ENCODE measurements around the gene PAWR. TPM values are rescaled to one million over a fixed set of nuclear protein-coding genes. Genes with fewer than 3 reads are reported as not detected.

The PAWR gene
- total RNA-seq, 1 experiment from 2014 or later = 176 TPM

GRCh38 chr12:79597910-79598309, 92.9 kb downstream of the PAWR start:
- no peak overlapping the region for H3K23ac ChIP-seq (ENCODE audit: insufficient read length, low read depth, low read length)
- peaks cover 5 to 8% of the 10 kb centered on the region in 2 experiments for H3K4me1 Mint-ChIP-seq
- no peak overlapping the region for H4K8ac ChIP-seq (replicated peaks; ENCODE audit: insufficient read length, low read depth, low read length)
- H2BK5ac ChIP-seq (ENCODE audit: insufficient read length, low read length) = no peak overlapping the region
- DNase-seq = no peak
- H3K56ac ChIP-seq (ENCODE audit: insufficient read length, low read depth, low read length) = no peak overlapping the region
- no peak overlapping the region for H2BK120ac ChIP-seq (ENCODE audit: low read depth, low read length, poor library complexity, severe bottlenecking)
- peaks cover 3 to 29% (median 18%) of the 10 kb centered on the region in 3 experiments; a peak in 6 of 7 replicates for H3K36me3 Mint-ChIP-seq (ENCODE audit: insufficient read depth in 1 of 3, low read depth in 3 of 3)
- no peak overlapping the region for H2BK12ac ChIP-seq (ENCODE audit: insufficient read length, low read depth, low read length)
- no peak overlapping the region for H2BK20ac ChIP-seq (ENCODE audit: low read depth, low read length, poor library complexity, severe bottlenecking)
- H2AFZ ChIP-seq (ENCODE audit: low read length) = no peak overlapping the region
- no peaks in the 10 kb centered on the region for H3K4me1 ChIP-seq (ENCODE audit: insufficient read depth, low read length)
- H3K9me3 Mint-ChIP-seq = no peaks in the 10 kb centered on the region
- H4K5ac ChIP-seq (ENCODE audit: insufficient read length, low read depth, low read length) = no peak overlapping the region
- no peak overlapping the region for H2AK5ac ChIP-seq (ENCODE audit: insufficient read length, low read length)
- H3K79me1 ChIP-seq (ENCODE audit: insufficient read depth, low read depth, low read length, poor library complexity, severe bottlenecking) = peaks cover 10% of the 10 kb centered on the region
- H3K9me3 ChIP-seq (ENCODE audit: control insufficient read depth, low read depth, low read length) = no peaks in the 10 kb centered on the region
- WGBS (ENCODE audit: extremely low coverage, insufficient read length, low lambda C conversion rate) = no CpG with 5 or more reads among the region's 3 CpGs
- no peak overlapping the region for H3K4me2 ChIP-seq (ENCODE audit: insufficient read depth, insufficient read length, low read length)
- no peak overlapping the region for H3K18ac ChIP-seq (ENCODE audit: insufficient read length, low read depth, low read length)
- H4K20me1 ChIP-seq (ENCODE audit: control insufficient read depth, insufficient read depth, insufficient read length) = no peaks in the 10 kb centered on the region
- H3K4me3 Mint-ChIP-seq = no peak overlapping the region
- H3K23me2 ChIP-seq (ENCODE audit: insufficient read length, low read depth, low read length, poor library complexity, severe bottlenecking) = no peaks in the 10 kb centered on the region
- no peaks in the 10 kb centered on the region for H3K27me3 ChIP-seq (ENCODE audit: insufficient read depth, low read length)
- H3K27ac Mint-ChIP-seq = peak overlapping the region; percentile 69 to 89 (median 78)
- no peak overlapping the region for H3K27ac ChIP-seq (ENCODE audit: insufficient read length, low read depth, low read length)
- H3K9ac ChIP-seq (ENCODE audit: extremely low read depth, insufficient read length, low read length) = no peak overlapping the region
- no peak overlapping the region for H3K14ac ChIP-seq (ENCODE audit: insufficient read depth, low read length)
- H3K79me2 ChIP-seq (ENCODE audit: insufficient read depth, low read length) = peaks cover 8% of the 10 kb centered on the region; the same call in 1 of the 2 replicates
- TF ChIP-seq, protein P1, sequence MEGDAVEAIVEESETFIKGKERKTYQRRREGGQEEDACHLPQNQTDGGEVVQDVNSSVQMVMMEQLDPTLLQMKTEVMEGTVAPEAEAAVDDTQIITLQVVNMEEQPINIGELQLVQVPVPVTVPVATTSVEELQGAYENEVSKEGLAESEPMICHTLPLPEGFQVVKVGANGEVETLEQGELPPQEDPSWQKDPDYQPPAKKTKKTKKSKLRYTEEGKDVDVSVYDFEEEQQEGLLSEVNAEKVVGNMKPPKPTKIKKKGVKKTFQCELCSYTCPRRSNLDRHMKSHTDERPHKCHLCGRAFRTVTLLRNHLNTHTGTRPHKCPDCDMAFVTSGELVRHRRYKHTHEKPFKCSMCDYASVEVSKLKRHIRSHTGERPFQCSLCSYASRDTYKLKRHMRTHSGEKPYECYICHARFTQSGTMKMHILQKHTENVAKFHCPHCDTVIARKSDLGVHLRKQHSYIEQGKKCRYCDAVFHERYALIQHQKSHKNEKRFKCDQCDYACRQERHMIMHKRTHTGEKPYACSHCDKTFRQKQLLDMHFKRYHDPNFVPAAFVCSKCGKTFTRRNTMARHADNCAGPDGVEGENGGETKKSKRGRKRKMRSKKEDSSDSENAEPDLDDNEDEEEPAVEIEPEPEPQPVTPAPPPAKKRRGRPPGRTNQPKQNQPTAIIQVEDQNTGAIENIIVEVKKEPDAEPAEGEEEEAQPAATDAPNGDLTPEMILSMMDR (conservative IDR thresholded peaks at IDR 0.05) = no peak
- H2BK15ac ChIP-seq (ENCODE audit: low read depth, low read length) = no peak overlapping the region
- no peaks in the 10 kb centered on the region for H3K27me3 Mint-ChIP-seq (ENCODE audit: low read depth)
- no peak overlapping the region for H4K91ac ChIP-seq (ENCODE audit: insufficient read length, low read depth, low read length)
- no peak overlapping the region for H3T11ph ChIP-seq (ENCODE audit: low read length)
- no peak overlapping the region for H3K4ac ChIP-seq (ENCODE audit: low read depth, low read length)
